Sigmoid colon (tissue), 7 donors: ENCODE results near the gene OLFM2. TPM values are rescaled to one million over a fixed set of nuclear protein-coding genes. Genes with fewer than 3 reads are reported as not detected.

Source experiments
- DNase-seq: peaks from one replicate; pipeline ENCODE4 v3.0.0-alpha.2; 2019
- H3K27ac ChIP-seq, 4 donors: fragments of 200-600 bp; sonication (generic); one replicate each; pipeline ENCODE4 v1.5.1; 2016 to 2019; ENCODE audit warnings: mild to moderate bottlenecking in 1 of 4
- H3K27me3 ChIP-seq, 3 donors: fragments of 200-600 bp; sonication (generic); one replicate each; pipeline ENCODE4 v1.5.1; 2019; ENCODE audit warnings: mild to moderate bottlenecking in 1 of 3
- H3K36me3 ChIP-seq, 4 donors: fragments of 200-600 bp; sonication (generic); one replicate each; pipeline ENCODE4 v1.5.1; 2016 to 2019
- H3K4me1 ChIP-seq, 4 donors: fragments of 200-600 bp; sonication (generic); one replicate each; pipeline ENCODE4 v1.5.1; 2017 to 2019
- H3K4me3 ChIP-seq, 4 donors: fragments of 200-600 bp; sonication (generic); one replicate each; pipeline ENCODE4 v1.5.1; 2017 to 2019; ENCODE audit warnings: mild to moderate bottlenecking in 2 of 4, moderate library complexity in 1 of 4
- H3K9me3 ChIP-seq, 4 donors: fragments of 200-600 bp in 3 of 4; sonication (generic) in 3 of 4; one replicate each; pipeline versions ENCODE4 v1.5.1 to v1.6.1; 2013 to 2019
- EP300 ChIP-seq, 4 donors: sonication (generic); formaldehyde crosslinking; IDR thresholded peaks; one replicate each; pipeline ENCODE4 v1.6.1; 2017; ENCODE audit warnings: antibody characterized with exemption in 4 of 4
- POLR2A ChIP-seq, 2 donors: fragments of 450-650 bp; IDR thresholded peaks; one replicate each; pipeline ENCODE4 v1.6.1; 2016; ENCODE audit warnings: antibody characterized with exemption in 2 of 2, mild to moderate bottlenecking in 2 of 2, moderate library complexity in 2 of 2
- POLR2AphosphoS5 ChIP-seq, 4 donors: sonication (generic); formaldehyde crosslinking; IDR thresholded peaks; one replicate each; pipeline ENCODE4 v1.6.1; 2017; ENCODE audit warnings: antibody characterized with exemption in 4 of 4
- WGBS, 2 donors: extraction: QIAGEN DNeasy Blood & Tissue Kit; methylation state at CpG; one replicate each; pipeline ENCODE4 v1.1.7; 2013; 5-methylcytosine and 5-hydroxymethylcytosine counted together
- intact Hi-C: fragments of 100-400 bp; cut with DNase I; formaldehyde crosslinking; loops from one replicate; pipeline ENCODE4 v1.15.1; 2023
- polyA plus RNA-seq, 3 donors: library from polyadenylated mRNA; stranded (reverse); fragments of 200-250 nt; gene quantifications; one replicate each; pipeline ENCODE4 v1.2.3, GENCODE V29; 2013
- total RNA-seq, 4 donors: library from RNA; depleted of rRNA; stranded (reverse); fragments of >200 nt; gene quantifications; one replicate each; pipeline ENCODE4 v1.1.0, GENCODE V29; 2016
- TF ChIP-seq, protein P1 (sequence below), 4 experiments: fragments of 450-650 bp in 3 of 4; fragments of 200-600 bp in 1 of 4; IDR thresholded peaks; one replicate each; pipeline ENCODE4 v1.5.1; 2016 to 2019; ENCODE audit warnings: antibody characterized with exemption in 4 of 4, mild to moderate bottlenecking in 3 of 4, moderate library complexity in 2 of 4
- donor health status: healthy with polysubstance abuse.
- donor health status: Bipolar disorder and iron deficiency.
- donor health status: healthy.

OLFM2 gene
- total and polyA plus RNA-seq, 7 donors, result 0.60 to 19.4 (median 6.4) TPM; not detected in 1

DNA sequence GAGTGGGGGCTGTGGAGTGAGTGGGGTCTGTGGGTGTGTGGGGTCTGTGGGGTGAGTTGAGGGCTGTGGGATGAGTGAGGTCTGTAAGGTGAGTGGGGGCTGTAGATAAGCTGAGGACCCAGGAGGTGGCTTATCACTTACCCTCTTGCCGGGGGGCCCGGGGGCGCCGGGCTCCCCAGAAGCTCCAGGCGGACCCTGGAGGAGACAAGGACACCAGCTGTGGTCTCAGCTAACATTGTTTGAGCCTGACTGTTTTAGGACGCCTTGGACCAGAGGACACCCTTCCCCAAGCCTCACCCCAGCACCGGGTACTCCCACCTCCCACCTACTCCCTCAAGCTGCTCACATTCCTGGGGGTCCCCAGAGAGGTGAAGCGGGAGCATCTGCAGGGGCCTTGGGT lies 34.2 kb upstream of the OLFM2 start:
- Histone ChIP-seq H3K4me3 (no peak overlapping the region), H3K36me3 (peaks cover 0 to 16% (median 0%) of the 10 kb centered on the region in 4 donors)
- WGBS, 2 donors, result 74 to 79% methylated on average over 8 of the region's 8 CpGs

DNA sequence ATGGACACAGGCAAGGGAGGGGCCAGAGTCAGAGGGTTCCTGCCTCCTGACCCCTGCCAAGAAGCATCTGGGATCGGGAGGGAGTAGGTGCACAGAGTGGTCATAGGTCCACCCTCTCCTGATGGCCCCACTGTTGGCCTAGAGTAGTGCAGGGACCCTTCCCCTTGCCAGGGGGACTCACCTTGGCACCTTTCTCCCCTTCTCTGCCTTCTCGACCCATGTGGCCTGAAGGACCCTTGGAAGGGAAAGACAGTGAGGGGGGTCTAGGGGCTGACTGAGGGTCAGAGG lies 33.3 kb upstream of the OLFM2 start:
- TF ChIP-seq POLR2AphosphoS5 (IDR thresholded peaks at IDR 0.05) (no peak), EP300 (IDR thresholded peaks at IDR 0.05) (no peak), POLR2A (IDR thresholded peaks at IDR 0.05) (no peak)
- TF ChIP-seq, protein P1, sequence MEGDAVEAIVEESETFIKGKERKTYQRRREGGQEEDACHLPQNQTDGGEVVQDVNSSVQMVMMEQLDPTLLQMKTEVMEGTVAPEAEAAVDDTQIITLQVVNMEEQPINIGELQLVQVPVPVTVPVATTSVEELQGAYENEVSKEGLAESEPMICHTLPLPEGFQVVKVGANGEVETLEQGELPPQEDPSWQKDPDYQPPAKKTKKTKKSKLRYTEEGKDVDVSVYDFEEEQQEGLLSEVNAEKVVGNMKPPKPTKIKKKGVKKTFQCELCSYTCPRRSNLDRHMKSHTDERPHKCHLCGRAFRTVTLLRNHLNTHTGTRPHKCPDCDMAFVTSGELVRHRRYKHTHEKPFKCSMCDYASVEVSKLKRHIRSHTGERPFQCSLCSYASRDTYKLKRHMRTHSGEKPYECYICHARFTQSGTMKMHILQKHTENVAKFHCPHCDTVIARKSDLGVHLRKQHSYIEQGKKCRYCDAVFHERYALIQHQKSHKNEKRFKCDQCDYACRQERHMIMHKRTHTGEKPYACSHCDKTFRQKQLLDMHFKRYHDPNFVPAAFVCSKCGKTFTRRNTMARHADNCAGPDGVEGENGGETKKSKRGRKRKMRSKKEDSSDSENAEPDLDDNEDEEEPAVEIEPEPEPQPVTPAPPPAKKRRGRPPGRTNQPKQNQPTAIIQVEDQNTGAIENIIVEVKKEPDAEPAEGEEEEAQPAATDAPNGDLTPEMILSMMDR (IDR thresholded peaks at IDR 0.05), result no peak
- no peak overlapping the region for H3K27ac ChIP-seq
- H3K4me3 ChIP-seq, result no peak overlapping the region
- WGBS, 2 donors, result 69 to 77% methylated on average over 2 of the region's 2 CpGs
- H3K36me3 ChIP-seq, result peaks cover 0 to 16% (median 0%) of the 10 kb centered on the region in 4 donors
- no peaks in the 10 kb centered on the region for H3K4me1 ChIP-seq
- no peak for DNase-seq
- peaks cover 0 to 39% (median 7%) of the 10 kb centered on the region in 3 donors for H3K27me3 ChIP-seq
- intact Hi-C loops, result no loop called here
- H3K9me3 ChIP-seq, result no peaks in the 10 kb centered on the region

More for the DNA sequence above, 34.2 kb upstream of the OLFM2 start:
- TF ChIP-seq EP300 (IDR thresholded peaks at IDR 0.05) (no peak), POLR2A (IDR thresholded peaks at IDR 0.05) (no peak), POLR2AphosphoS5 (IDR thresholded peaks at IDR 0.05) (no peak)
- TF ChIP-seq, protein P1 (IDR thresholded peaks at IDR 0.05), result no peak
- Histone ChIP-seq H3K27me3 (peaks cover 0 to 34% (median 7%) of the 10 kb centered on the region in 3 donors), H3K4me1 (no peaks in the 10 kb centered on the region), H3K9me3 (no peaks in the 10 kb centered on the region), H3K27ac (no peak overlapping the region)
- no peak for DNase-seq
- intact Hi-C loops, result no loop called here

DNA sequence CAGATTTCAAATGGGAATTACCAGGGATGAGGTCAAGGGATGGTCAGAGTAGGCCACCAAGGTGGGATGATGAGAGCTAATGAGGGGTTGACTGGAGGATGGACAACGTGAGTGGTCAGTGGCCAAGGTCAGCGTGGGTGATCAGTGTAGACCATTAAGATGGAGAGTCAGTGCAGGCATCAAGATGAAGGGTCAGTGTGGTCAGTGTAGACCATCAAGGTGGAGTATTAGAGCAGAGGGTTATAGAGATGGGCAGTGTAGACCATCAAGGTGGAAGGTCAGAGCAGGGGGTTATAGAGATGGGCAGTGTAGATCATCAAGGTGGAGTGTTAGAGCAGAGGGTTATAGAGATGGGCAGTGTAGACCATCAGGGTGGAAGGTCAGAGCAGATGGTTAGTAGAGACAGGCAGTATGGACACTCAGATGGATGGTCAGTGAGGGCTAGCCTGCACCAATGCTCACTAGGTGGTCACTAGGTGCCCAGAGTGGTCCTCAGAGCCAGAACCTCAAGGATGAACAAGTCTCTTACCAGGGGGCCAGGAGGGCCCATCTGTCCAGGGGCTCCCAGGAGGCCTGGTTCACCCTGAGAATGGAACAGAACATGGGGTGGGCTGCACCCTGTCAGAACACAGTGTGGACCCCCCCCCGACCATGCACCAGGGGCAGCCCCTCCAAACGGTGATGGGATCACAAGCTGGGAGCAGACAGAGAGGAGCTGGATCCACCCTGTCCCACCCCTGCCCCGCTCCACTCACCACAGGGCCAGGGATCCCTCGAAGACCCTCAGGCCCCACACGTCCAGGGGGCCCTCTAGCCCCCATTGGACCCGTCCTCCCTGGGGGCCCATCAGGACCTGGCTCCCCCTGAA lies 32.7 kb upstream of the OLFM2 start:
- WGBS, 2 donors, result 57 to 78% methylated on average over 8 of the region's 8 CpGs
- intact Hi-C loops, result no loop called here
- H3K36me3 ChIP-seq, result peaks cover 0 to 13% (median 0%) of the 10 kb centered on the region in 4 donors

DNA sequence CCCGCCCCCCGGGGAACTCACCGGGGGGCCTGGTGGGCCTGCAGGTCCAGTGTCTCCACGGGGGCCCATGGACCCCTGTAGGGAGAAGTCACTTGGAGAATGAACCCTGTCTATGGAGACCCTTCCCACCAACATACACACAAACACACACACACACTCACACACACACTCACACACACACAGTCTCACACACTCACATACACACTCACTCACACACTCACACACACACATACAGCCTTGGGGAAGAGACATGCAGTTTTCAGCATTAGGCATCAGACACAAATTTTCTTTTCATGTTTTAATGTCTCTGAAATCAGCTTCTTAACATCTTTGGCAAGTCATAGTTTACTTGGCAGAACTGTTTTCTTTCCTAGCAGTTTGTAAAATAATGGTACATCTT lies 31.0 kb upstream of the OLFM2 start:
- intact Hi-C loops, result no loop called here
- no peaks in the 10 kb centered on the region for H3K4me1 ChIP-seq
- no peak for DNase-seq
- H3K36me3 ChIP-seq, result peaks cover 0 to 10% (median 0%) of the 10 kb centered on the region in 4 donors
- H3K27me3 ChIP-seq, result peaks cover 0 to 45% (median 7%) of the 10 kb centered on the region in 3 donors
- no peak overlapping the region for H3K27ac ChIP-seq
- 52 to 58% methylated on average over 4 of the region's 4 CpGs for WGBS, 2 donors
- no peak overlapping the region for H3K4me3 ChIP-seq
- TF ChIP-seq, protein P1 (IDR thresholded peaks at IDR 0.05), result no peak
- TF ChIP-seq EP300 (IDR thresholded peaks at IDR 0.05) (no peak), POLR2AphosphoS5 (IDR thresholded peaks at IDR 0.05) (no peak), POLR2A (IDR thresholded peaks at IDR 0.05) (no peak)
- no peaks in the 10 kb centered on the region for H3K9me3 ChIP-seq

More for the DNA sequence above, 32.7 kb upstream of the OLFM2 start:
- no peaks in the 10 kb centered on the region for H3K4me1 ChIP-seq
- peaks cover 0 to 44% (median 7%) of the 10 kb centered on the region in 3 donors for H3K27me3 ChIP-seq
- H3K9me3 ChIP-seq, result no peaks in the 10 kb centered on the region
- H3K4me3 ChIP-seq, result no peak overlapping the region
- no peak for TF ChIP-seq POLR2A (IDR thresholded peaks at IDR 0.05)
- TF ChIP-seq POLR2AphosphoS5 (IDR thresholded peaks at IDR 0.05), result no peak
- no peak for TF ChIP-seq EP300 (IDR thresholded peaks at IDR 0.05)
- TF ChIP-seq, protein P1 (IDR thresholded peaks at IDR 0.05), result no peak
- DNase-seq, result no peak
- H3K27ac ChIP-seq, result no peak overlapping the region
